HUDEP-2 (cell line): ENCODE results near the gene ST6GALNAC6.

Source experiments
- DNase-seq, 76 experiments: peaks; one replicate each; lab custom pipeline; 2025; ENCODE audit not compliant: unreplicated experiment in 76 of 76; lab: John Stamatoyannopoulos, UW

The ST6GALNAC6 gene

DNA sequence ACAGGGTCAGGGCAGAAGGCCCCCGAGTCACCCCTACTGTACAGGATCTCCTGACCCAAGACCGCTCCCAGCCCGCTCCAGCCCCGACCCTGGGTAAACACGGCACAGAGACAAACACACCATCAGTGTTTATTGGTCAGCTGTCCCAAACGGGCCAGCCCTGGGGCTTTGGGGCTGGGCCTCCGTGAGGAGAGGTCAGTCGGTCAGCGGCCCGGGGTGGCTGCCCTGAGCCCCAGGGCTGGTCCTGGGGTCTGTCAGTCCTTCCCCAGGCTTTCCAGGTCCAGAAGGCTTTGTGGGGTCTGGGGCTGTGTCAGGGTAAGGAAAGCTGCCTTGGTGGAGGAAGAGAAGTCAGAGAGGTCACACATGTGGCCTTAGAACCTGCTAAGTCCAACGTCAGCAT lies 35.6 kb upstream of the ST6GALNAC6 start:
- DNase-seq, result no peak

DNA sequence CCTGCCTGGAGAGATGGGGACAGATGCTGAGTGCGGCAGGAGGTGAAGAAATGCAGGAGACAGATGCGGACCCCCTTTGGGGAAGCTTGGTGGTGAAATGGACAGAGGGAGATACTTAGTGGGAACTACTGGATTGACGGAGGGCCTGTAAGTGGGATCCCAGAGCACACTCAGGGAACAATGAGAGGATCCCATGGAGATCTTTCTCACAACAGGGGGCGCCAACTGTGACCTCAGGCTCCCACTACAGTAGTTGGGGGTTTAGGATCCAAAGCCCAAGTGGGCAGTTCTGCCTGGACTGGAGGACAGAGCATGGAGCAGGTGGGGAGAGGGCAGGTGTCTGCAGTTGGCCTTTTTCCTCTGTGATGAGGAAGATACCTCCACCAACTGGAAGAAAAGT lies 34.8 kb upstream of the ST6GALNAC6 start:
- no peak for DNase-seq

DNA sequence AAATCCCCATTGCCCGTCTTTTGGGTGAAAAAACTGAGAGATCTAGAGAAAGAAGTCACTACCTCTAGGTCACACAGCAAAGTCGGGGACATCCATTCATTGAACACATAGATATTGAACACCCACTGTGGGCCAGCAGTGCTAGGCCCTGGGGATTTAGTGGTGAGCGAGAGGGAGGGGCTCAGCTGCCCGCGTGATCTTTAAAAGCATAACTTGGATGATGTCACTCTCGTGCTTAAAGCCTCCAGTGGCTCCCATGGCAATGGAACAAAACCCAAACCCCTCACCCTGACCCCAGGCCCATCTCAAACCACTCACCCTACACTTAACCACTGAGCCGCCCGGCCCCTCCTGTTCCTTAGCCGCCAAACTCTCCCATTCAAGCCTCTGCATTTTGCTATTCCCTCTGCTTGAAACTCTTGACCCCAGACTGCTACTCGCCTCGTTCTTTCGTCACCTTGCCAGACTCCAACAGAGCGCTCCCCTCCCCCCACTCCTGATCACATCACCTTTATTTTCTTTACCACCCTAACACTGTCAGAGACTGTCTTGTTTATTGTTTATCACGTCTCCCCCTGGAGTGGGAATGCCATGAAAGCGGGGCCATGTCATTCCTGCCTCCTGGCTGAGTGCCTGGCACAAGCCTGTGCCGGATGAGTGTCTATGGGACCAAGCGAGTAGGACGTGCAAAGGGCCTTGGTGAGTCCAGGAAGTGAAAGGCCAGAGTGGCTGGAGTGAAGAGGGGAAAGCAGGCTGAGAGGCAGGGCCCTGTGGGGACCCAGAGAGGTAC lies 31.9 kb upstream of the ST6GALNAC6 start:
- peak in 1 of 76 experiments; percentile 15 for DNase-seq

DNA sequence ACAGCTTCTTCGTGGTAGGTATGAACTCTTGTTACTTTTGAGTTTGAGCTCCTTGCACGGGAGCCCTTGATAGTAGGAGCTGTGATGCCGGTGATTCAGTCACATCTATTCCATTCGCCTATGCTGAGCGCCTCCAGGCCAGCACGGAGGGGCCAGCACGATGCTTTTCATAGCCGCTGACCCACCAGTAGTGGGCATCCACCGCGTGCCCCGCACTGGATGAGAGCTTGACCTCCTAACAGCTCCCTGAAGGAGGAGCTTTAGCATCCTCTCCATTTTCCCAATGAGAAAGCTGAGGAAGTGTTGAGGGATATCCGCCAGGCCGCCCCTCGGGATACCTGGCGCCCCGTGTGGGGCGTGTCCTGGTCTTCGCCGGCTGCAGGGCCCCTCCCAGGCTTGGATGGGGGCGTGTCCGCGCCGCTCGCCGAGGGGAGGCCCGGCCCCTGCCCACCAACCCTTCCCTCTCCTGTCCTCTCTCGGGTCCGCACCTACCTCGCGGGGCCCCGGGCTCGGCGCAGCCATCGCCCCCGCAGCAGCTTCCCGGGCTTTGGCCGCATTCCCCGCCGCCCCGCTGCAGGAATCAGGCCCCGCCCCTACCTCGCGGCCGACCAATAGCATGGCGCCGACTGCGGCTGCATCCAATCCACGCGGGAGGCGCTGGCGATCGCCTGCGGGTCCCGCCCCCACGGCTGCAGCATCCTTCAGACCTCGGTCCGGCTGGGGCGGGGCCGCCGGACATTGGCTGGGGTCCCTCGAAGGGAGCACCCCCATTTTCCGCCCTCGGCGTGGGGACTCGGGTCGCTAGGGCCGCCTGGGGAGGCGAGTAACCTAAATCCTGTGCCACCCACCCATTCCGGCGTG lies 31.1 kb upstream of the ST6GALNAC6 start, which contains the start of gene PIP5KL1:
PIP5KL1 (minus strand) TSS at position 547 of the 861 bp plus-strand sequence; CDS start at position 522, 25 bp downstream.
- DNase-seq, result peak in 63 of 76 experiments; percentile 11 to 75 (median 51)

DNA sequence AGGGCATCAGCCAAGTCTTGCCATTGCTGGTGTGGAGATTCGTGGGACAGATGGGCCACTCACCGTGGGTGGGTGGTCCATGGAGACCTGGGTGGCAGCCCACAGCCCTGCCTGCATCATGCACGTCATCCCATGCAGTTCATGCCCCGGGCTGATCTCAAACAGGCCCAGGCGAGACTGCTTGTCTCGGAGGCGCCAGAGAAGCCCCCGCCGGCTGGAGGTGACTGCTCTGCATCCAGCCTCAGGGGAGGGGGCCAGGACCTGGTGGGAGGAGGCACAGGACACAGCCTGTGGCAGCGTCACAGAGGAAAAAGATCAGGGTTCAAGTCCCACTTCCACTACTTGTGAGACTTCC lies 30.2 kb upstream of the ST6GALNAC6 start:
- DNase-seq, result no peak

DNA sequence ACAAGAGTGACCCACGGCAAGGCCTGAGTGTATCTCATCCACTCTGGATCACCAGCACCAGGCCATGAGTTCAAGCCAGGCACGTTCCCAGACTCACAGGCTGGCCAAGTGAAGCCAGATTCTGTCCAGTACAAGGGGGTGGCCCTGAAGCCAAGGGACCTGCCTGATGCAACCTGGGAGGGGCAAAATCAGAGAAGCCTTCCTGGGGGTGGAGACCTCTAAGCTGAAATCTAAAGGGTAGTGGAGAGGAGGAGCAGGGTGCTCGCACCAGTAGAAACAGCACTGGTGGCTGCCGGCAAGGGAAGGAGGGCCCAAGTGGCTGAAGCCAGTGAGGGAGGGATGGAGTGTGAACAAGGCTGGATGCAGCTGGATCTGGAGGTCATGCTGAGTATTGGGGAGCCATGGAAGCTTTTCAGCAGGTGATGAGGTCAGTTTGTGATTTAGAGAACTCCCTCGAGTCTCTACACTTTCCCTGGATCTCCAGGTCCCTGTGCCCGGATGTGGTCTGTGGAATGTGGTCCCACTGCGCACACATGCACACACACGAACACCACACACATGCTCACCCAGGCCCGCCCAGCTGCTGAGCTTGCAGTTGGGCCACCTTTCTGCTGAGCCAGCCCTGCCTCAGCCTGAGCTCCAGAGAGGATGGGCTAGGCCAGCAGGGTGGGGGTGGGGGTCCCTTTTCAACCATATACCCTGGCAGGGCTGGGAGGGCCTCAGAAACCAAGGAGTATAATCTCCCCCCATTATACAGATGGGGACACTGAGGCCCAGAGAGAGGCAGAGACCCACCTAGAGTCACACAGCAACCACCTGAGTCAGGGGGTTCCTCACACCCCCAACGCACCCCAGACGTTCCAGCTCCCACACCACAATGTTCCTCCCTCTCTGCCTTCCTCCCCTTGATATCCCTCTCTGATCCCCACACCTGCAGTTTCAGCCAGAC lies 29.5 kb upstream of the ST6GALNAC6 start:
- peak in 1 of 76 experiments; percentile 12 for DNase-seq

DNA sequence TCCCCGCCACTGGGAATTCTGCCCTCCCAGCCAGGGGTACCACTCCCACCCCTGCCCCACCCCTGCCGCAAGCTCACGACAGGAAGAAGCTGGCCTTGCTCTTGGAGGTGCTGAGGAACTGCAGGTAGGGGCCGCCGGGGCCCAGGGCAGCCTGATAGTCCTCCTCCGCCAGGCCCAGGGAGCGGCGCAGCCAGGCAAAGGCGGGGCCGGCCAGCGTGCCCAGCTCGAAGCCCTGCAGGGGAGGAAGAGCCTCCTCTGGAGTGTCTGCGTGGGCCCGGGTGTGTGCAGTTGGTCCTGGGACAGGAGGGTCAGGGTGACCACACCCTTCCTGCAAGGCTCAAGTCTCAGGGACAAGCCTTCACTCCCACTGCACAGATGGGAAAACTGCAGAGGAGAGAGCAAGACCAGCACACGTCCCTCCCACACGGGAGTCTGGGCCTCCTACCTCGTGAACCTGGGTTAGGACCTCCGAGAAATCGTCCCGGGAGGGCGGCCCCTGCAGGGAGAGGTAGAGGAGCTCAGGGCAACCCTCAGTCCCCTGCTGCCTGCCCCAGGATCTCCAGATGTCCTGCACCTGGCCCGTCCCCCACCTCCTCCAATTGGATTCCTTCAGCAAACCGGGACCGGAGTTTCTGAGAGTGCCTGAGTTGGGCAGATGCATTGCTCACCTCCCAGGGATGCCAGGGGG lies 28.7 kb upstream of the ST6GALNAC6 start:
- DNase-seq, result peak in 30 of 76 experiments; percentile 2 to 53 (median 32)

DNA sequence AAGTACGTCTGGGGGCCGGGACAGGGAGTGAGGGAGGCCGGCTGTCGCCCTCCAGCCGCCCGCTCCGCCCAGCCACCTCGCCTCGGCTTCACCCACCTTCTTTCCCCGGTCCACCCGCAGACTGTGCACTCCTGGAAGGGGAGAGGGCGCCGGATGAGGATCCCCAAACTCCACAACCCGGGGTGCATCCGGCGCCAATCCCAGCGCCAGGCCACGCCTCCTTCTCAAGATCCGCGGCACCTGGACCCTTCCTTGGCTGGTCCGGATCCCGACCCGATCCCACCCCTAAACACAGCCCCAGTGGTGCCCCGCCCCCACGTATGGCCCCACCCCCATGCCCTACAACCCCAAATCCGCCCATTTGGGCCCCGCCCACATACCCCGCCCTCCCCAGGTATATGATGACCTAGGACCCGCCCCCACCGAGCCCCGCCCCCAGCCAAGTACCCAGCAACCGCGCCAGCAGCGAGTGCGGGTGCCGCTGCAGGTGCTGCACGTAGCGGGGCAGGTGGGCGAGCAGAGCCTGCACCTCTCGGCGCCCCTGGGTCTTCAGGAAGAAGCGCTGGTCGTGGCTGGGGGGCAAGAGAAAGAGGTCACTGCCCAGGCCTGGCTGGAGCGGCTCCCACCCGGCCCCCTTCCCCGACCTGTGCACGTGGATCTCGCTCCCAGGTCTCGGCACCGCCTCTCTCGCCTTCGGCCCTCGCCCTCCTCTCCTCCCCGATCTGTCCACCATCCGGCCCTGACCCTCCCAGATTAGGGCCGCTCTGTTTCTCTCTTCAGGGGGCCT lies 28.0 kb upstream of the ST6GALNAC6 start:
- peak in 18 of 76 experiments; percentile 11 to 47 (median 28) for DNase-seq

DNA sequence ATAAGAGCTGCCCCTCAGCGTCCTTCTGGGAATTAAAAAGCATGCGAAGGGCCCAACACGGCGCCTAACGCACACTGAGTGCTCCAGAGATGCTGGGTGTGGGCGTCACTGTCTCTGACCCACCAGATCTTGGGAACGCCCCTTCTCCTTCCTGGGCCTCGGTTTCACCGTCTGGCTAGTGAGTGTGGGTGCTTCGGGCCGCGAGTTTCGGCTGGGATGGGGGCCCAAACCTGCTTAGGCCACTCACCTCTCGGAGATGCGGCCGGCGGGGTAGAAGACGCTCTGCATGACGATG lies 27.4 kb upstream of the ST6GALNAC6 start:
- no peak for DNase-seq

DNA sequence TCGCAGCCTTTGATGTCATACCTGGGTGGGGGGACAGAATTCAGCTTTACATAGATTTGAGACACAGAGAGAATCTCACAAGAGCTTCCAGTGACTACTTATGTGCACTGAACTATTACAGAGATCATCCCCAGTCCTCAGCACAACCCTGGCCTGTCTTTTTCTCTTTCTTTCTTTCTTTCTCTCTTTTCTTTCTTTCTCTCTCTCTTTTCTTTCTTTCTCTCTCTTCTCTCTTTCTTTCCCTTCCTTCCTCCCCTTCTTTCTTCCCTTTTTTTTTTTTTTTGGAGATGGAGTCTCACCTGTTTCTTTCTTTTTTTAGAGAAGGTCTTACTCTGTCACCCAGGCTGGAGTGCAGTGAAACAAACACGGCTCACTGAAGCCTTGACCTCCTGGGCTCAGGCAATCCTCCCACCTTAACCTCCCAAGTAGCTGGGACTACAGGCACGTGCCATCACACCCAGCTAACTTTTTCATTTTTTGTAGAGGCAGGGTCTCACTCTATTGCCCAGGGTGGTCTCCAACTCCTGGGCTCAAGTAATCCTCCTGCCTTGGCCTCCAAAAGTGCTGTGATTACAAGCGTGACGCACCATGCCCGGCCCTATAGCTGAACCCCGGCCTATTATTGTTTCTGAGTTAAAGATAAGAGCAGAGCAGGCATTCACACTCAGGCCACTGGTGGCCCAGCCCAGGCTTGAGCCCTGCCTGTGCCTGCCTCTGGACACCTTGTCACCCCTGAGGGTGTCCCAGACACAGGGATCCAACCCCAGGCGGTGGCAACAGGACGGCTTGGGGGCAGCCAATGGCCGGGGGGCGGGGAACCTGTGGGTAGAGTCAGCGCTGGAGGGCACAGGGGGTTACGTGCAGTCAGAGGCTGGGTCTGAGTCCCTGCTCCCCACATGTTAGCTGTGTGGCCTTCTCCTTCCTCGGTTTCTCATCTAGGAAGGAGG lies 26.8 kb upstream of the ST6GALNAC6 start:
- no peak for DNase-seq

DNA sequence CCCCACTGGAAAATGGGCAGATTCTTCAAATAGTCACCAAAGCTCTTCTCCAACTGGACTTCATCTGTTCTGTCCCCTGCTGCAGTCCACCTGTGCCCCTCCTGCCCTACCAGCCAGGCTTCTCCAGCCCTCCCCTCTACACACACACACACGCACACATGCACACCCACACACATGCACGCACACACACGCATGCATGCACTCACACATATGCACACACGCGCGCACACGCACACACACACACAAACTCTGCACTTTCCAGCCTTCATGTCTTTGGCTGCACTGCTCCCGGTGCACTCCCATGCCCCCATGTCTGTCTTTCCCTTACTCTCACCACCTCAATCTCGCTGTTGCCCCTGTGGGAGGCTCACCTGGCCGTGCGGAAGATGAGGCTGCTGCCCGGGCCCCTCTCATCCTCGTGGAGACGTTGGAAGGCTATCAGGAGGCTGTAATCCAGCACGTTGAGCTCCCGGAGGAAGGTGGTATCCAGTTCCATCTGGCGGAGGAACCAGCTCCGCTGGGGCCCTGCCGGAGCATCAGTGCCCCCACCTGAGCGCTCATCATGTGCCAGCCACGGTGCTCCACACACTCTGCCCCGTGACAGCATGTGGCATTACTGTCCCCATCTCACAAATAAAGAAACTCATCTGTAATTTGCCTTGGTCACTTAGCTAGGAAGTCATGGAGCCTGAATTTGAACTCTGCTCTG lies 25.5 kb upstream of the ST6GALNAC6 start:
- no peak for DNase-seq

DNA sequence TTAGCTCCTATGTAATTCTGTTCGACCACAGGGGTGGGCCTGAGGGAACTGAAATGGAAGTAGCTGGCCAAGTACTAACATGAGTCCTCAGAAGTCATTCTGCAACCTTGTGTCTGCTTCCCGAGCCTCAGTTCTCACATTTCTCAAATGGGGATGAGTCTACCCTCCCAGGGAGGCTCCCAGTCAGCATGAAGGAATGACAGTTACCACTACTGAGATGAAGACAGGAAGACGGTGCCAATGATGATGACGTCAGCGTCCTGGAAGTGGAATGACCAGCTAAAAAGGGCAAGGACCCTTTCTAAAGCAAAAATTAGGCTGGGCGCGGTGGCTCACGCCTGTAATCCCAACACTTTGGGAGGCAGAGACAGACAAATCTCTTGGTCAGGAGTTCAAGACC lies 24.4 kb upstream of the ST6GALNAC6 start:
- DNase-seq, result no peak

DNA sequence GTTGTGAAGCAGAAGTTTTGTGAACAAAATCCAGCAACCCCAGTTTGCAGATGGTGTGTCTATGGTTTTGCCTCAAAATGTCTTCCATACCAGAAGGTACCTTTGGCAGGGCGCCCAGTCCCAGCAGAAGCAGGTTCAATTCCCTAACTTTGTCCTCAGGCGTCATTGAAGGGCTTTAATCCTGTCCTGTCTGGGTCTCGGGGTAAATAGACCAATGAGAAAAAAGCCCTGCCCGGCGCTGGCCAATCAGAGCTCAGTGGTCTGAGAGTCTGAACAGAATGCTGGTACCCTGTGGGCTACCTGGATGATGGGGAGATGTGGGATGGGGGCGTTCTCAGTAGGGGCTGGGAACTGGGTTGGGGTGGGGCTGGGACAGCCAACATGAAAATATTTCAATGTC lies 23.6 kb upstream of the ST6GALNAC6 start:
- no peak for DNase-seq

DNA sequence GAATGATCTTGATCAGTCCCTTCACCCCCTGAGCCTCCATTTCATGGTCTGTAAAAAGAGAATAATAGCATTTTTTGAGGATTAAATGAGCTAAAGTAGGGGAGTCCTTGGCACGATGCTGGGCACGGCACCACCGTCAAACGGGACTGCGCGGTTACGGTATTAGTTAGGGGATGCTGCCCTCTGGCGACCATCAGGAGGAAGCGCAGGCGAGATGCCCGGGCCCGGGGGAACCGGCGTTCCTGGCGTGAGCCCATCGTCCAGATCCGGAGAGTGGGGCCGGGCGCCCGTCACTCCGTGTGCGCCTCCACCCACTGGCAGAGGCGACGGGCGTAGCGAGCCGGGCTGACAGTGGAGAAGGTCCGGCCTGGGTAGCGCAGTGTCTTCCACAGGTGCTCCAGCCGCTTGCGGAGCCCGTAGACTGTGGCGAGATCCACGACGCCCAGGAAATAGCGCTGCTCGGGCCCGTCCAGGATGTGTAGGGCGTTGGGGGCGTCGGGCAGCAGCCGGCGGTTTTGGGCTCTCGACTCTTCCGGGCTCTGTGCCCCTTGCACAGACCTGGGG lies 22.2 kb upstream of the ST6GALNAC6 start:
- DNase-seq, result peak in 44 of 76 experiments; percentile 17 to 70 (median 44)

DNA sequence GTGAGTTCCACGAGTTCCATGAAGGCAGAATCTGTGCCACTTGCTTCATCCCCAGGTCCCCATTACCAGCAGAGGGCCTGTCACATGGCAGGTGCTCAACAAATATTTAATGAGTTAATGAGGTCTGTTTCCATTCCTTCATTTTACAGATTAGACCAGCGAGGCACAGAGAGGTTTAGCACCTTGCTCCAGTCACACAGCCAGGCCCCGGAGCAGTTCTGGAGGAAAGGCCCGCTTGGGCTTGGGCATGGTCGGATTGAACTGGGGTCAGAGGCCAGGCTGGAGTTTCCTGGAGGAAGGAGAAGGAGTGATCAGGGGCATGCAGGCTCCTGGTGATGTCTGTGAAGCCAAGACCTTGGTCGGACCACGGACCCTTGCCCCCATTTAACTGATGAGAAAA lies 21.4 kb upstream of the ST6GALNAC6 start:
- no peak for DNase-seq

DNA sequence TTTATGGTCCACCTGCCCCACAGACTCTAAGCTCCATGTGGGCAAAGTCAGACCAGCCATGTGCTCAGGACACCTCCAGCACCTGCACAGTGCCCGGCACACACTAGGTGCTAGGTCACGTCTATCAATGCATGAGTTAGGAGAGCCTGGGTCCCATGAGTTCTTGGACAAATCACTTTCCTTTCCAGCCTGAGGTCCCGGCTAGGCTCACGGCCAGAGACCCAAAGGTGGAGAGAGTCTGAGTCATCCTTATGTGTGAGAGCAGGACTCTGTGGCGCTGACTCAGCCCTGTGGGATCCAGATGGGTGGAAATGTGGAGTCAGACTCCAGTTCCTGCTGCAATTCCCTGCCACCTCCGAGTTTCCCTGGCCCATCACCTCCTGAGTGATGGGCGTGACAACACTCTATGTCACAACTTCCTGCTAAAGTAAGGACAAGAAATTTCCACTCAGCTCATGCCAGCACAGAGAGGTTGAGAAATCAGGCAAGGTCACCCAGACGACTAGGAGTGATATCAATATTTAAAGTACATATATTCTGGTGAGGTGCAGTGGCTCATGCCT lies 19.9 kb upstream of the ST6GALNAC6 start:
- peak in 12 of 76 experiments; percentile 22 to 61 (median 34) for DNase-seq
